GM12875 (cell line): ENCODE data around the gene ANTXR2.

Source experiments
- H3K4me3 ChIP-seq: one replicate; pipeline ENCODE4 v1.5.1; 2011; ENCODE audit warnings: low read depth, low read length, control low read depth
- CTCF ChIP-seq: IDR thresholded peaks from 2 replicates; pipeline ENCODE4 v1.5.1; 2011; ENCODE audit warnings: low read depth, mild to moderate bottlenecking, control low read depth, inconsistent platforms, low read length, moderate library complexity, borderline replicate concordance; ENCODE audit not compliant: insufficient read depth

ANTXR2 gene

GRCh38 chr4:80054375-80054774 is 18.7 kb downstream of the ANTXR2 start:
- no peak overlapping the region for H3K4me3 ChIP-seq
- no peak for TF ChIP-seq CTCF

GRCh38 chr4:80053140-80053910 is 19.7 kb downstream of the ANTXR2 start:
- no peak for TF ChIP-seq CTCF
- H3K4me3 ChIP-seq: no peak overlapping the region

GRCh38 chr4:80049813-80050534 is 23.1 kb downstream of the ANTXR2 start:
- no peak for TF ChIP-seq CTCF
- H3K4me3 ChIP-seq: no peak overlapping the region

GRCh38 chr4:80049402-80049801 is 23.6 kb downstream of the ANTXR2 start:
- H3K4me3 ChIP-seq: no peak overlapping the region
- no peak for TF ChIP-seq CTCF

- no peak for TF ChIP-seq CTCF
- H3K4me3 ChIP-seq: no peak overlapping the region
Observed at GRCh38 chr4:80045786-80046185, 27.2 kb downstream of the ANTXR2 start.

- TF ChIP-seq CTCF: no peak
- no peak overlapping the region for H3K4me3 ChIP-seq
Observed at GRCh38 chr4:80043541-80043940, 29.5 kb downstream of the ANTXR2 start.

GRCh38 chr4:80042821-80043220 is 30.2 kb downstream of the ANTXR2 start:
- TF ChIP-seq CTCF: no peak
- H3K4me3 ChIP-seq: no peak overlapping the region
